ENCODE data around the gene LRSAM1.

DNA sequence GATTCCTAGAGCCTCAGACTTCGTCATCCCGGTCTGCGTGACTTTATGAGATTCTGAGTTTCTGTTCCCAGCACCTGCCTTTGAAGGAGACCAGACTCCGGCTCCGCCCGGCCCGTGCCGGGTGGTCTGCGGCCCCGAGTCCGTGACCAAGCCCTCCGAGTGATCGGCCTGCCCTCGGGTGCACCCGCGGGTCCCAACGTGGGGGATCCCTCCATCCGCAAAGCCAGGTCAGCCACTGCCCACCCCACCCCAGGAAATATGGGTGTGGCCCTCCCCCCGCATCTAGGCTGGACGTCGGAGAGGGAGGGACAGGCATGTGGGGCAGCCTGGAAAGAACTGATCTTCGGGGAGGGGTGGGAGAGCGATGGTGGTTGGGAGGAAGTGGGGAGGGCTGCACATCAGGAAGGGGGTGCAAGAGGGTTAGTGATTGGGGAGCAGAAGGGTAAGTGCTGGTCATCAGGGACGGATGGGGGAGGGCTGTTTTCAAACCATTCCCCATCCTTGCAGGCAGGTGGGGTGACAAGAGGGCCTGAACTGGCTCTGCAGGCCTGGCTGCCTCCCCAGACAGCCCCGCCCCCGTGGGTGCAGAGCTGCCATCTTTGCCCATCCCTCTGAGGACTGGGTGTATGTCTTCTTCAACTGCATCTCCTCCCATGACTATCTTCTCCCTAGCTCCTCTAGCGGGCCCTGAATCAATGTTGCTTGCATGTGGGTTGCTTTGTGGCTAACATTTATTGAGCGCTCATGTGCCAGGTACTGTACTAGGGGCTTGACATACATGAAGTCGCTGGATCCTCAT, 747 bp downstream of the LRSAM1 start:
- no peak for TF ChIP-seq POLR2A (IDR thresholded peaks at IDR 0.05)
- TF ChIP-seq CTCF (IDR thresholded peaks at IDR 0.05) = no peak
